LNCAP (cell line): ENCODE measurements around the gene FLNC.

ENCODE experiments used
- CTCF ChIP-seq: fragments of 450-650 bp; IDR thresholded peaks from 2 replicates; pipeline ENCODE4 v1.5.1; 2017; ENCODE audit warnings: mild to moderate bottlenecking

Gene FLNC

GRCh38 chr7:128829391-128830166, 627 bp upstream of the FLNC start:
- no peak for TF ChIP-seq CTCF

GRCh38 chr7:128831178-128831993, 1.2 kb downstream of the FLNC start:
- TF ChIP-seq CTCF = no peak

- TF ChIP-seq CTCF = no peak
Measured at GRCh38 chr7:128831994-128832879, 2.0 kb downstream of the FLNC start.

- no peak for TF ChIP-seq CTCF
Measured at GRCh38 chr7:128832880-128833147, 2.6 kb downstream of the FLNC start.

GRCh38 chr7:128833148-128833945, 3.1 kb downstream of the FLNC start:
- TF ChIP-seq CTCF = no peak

GRCh38 chr7:128833946-128834325, 3.7 kb downstream of the FLNC start:
- TF ChIP-seq CTCF = no peak
